ENCODE data around the gene APOH. TPM values are rescaled to one million over a fixed set of nuclear protein-coding genes. Genes with fewer than 3 reads are reported as not detected.

APOH gene
- polyA plus RNA-seq, 4 donors, result 0.12 to 2.2 (median 0.23) TPM

DNA sequence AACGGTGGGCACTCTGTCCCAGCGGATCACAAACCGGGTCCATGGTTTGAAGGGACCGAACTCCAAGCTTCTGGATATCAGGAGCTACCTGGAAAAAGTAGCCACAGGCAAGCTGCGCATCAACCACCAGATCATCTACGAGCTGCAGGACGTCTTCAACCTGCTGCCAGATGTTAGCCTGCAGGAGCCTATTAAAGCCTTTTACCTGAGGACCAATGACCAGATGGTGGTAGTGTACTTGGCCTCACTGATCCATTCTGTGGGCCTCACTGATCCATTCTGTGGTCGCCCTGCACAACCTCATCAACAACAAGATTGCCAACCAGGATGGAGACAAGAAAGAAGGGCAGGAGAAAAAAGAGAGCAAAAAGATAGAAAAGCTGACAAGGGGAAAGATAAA lies 31.0 kb downstream of the APOH start:
- DNase-seq (ENCODE audit: low read depth in 4 of 4, low spot score in 3 of 4), result no peak

GRCh38 chr17:66192378-66192687 lies 36.9 kb downstream of the APOH start:
- no peak for DNase-seq (ENCODE audit: low read depth in 4 of 4, low spot score in 3 of 4)

DNA sequence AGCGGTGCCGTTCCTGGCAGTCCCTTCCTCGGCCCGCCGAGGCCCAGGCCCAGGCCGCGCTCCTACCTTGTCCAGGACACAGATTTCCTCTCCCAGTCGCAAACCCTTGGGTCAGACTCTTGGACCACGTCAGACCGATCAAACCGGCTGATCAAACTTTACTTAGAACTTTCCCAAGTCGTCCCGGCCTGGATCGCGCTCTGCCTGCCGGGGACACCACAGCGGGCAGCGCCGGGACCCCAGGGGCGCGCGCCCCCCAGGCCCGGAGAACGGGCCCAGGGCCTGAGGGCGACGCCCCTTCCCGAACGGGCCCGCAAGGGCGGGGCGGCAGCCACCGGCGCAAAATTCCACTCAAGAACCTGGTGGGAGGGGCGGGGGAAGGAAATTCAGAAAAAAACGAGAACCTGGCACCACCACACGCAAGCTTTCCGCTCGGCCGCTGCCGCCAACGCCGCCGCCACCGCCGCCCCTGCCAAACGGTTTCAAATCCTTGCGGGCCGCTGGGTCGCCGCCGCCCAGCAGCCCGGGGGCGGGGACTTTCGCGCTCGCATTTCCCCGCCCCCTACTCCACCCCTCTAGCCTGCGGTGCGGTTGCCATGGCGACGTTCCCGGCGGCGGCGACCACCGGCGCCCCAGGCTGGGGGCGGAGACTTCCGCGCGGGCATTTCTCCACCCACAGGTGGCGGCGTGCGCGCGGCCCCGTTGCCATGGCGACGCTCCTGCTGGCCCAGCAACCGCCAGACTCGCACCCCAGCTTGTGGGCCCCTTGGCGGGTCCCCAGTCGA lies 37.4 kb downstream of the APOH start, which contains the start of gene CEP112:
Gene CEP112 (minus strand): TSS at position 541 of the 785 bp plus-strand sequence.
- DNase-seq (ENCODE audit: low read depth in 4 of 4, low spot score in 3 of 4), result peak; percentile 69 to 83 (median 75)

DNA sequence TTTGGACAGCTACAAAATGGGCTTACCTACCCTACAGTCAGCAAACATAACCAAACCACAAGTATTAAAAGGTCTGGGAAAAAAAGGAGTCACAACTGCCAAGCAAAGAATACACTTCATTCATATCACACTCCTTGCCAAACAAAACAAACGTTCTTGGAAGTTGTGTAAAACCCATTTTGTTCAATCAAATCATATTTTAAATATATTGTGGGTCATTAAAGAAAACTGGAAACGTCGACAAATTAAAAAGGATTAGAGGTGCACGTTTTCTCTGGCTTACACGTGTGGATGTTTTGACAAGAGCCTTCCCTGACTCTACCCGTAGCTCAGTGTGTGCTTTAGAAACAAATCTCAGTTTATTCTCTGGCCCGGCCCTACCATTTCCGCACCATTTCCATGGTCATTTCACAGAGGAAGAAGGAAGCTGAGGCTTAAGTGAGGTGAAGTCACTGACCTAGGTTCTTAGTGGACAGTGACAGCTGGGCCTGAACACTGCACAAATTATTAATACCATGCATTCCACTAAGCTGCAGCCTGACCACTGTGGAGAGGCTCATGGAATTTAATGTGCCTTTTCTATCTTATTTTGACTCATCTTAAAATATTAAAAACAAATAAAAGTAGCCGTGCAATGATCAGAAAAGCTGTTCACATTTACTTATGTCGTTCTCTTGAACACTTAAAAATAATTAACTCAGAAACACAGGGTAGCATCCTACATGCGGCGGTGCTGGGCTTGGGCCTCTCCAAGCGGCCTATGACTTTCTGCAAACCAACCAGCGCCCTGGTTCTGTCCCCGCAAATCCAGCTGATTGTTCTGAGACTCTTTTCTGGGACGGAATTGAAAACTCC lies 38.2 kb downstream of the APOH start:
- peak in 1 of 4 donors; percentile 8 for DNase-seq (ENCODE audit: low read depth in 4 of 4, low spot score in 3 of 4)

GRCh38 chr17:66187718-66188117 lies 41.5 kb downstream of the APOH start:
- no peak for DNase-seq (ENCODE audit: low read depth in 4 of 4, low spot score in 3 of 4)

- no peak for DNase-seq (ENCODE audit: low read depth in 4 of 4, low spot score in 3 of 4)
Observed at GRCh38 chr17:66185862-66186261, 43.4 kb downstream of the APOH start.

- no peak for DNase-seq (ENCODE audit: low read depth in 4 of 4, low spot score in 3 of 4)
Observed at GRCh38 chr17:66184392-66184791, 44.8 kb downstream of the APOH start.

DNA sequence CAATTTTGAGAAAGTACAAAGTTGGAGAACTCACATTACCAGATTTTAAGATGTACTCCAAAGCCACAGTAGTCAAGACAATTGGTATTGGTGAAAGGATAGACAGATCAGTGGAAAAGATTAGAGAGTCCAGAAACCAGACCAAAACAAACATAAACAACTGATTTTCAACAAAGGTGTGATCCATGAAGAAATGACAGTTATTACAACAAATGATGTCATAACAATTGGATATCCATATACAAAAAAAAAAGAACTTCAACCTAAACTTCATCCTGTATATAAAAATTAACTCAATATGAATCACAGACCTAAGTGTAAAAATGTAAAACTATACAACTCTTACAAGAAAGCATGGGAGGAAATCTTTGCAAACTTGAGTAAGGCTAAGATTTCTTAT lies 45.7 kb downstream of the APOH start:
- DNase-seq (ENCODE audit: low read depth in 4 of 4, low spot score in 3 of 4), result no peak

DNA sequence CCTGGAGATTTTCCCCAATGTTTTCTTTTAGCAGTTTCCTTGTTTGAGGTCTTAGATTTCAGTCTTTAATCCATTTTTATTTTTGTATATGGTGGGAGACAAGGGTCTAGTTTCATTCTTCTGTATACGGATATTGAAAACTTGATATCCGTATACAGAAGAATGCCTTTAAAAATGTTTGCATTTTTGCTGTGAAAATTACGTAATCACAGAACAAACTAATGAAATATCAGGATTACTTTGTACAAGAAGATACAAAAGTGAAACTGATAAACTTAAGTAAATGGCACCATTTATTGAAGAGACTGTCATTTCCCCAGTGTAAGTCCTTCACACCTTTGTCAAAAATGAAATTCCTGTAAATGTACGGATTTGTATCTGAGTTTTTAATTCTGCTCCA lies 50.6 kb downstream of the APOH start:
- DNase-seq (ENCODE audit: low read depth in 4 of 4, low spot score in 3 of 4), result no peak

- DNase-seq (ENCODE audit: low read depth in 4 of 4, low spot score in 3 of 4), result no peak
Observed at GRCh38 chr17:66177048-66177447, 52.2 kb downstream of the APOH start.

DNA sequence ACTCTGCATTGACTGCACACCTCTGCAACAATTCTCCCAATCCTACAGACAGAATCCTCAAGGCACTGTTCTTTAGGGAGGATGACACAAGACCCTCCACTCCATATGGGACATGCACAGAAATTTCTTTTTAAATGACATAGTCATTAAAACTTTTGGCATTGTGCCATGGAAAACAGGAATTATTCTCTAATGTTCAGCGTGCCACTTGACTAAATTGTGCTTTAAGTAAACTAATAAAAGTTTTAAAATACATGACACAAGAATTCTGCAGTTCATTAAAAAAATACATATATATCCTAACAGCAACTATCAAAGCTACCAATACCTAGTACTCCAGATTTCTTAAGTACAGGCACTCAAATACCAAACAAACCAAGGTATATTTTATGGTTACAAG lies 53.3 kb downstream of the APOH start:
- DNase-seq (ENCODE audit: low read depth in 4 of 4, low spot score in 3 of 4), result peak in 1 of 4 donors; percentile 2

GRCh38 chr17:66172691-66173223 lies 56.5 kb downstream of the APOH start:
- DNase-seq (ENCODE audit: low read depth in 4 of 4, low spot score in 3 of 4), result no peak

GRCh38 chr17:66172144-66172543 lies 57.1 kb downstream of the APOH start:
- DNase-seq (ENCODE audit: low read depth in 4 of 4, low spot score in 3 of 4), result no peak

- DNase-seq (ENCODE audit: low read depth in 4 of 4, low spot score in 3 of 4), result no peak
Observed at GRCh38 chr17:66171692-66172091, 57.5 kb downstream of the APOH start.

- DNase-seq (ENCODE audit: low read depth in 4 of 4, low spot score in 3 of 4), result no peak
Observed at GRCh38 chr17:66171172-66171571, 58.0 kb downstream of the APOH start.

GRCh38 chr17:66169839-66170238 lies 59.4 kb downstream of the APOH start:
- no peak for DNase-seq (ENCODE audit: low read depth in 4 of 4, low spot score in 3 of 4)

DNA sequence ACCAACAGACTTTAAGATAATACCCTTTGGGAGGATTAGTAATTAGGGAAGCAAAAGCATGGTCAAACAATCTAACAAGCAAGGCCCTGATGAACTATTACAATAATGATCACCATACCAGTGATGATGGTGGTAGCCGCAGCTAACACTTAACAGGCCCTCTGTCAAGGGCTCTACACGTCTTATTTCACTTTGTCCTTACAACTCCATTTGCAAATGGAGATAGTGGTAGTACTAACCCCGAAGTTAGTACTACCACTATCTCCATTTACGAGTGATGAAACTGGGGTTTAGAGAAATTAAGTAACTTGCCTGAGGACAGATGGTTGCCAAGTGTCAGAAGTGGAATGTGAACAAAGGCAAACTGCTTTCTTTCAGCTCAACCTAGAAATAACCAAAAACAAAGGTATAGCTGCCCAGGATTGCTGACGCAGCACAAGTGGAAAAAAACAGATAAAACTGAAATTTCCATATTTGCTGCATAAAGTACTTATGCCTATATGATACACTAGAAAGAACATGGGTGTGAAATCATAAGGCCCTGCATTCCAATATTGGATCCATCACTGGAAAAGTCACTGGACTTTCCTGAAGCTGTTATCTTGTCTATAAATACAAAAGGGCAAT lies 61.9 kb downstream of the APOH start:
- no peak for DNase-seq (ENCODE audit: low read depth in 4 of 4, low spot score in 3 of 4)

GRCh38 chr17:66165537-66166123 lies 63.6 kb downstream of the APOH start:
- DNase-seq (ENCODE audit: low read depth in 4 of 4, low spot score in 3 of 4), result peak; percentile 17 to 38 (median 36)
